Activated CD4-positive, alpha-beta T cell treated with anti-CD3 and anti-CD28 coated beads, Interleukin-2, amount 10 ng/mL, durations not matched to agents 7 days and 5 days (primary cell): ENCODE measurements around the gene IL1RN. TPM values are rescaled to one million over a fixed set of nuclear protein-coding genes. Genes with fewer than 3 reads are reported as not detected.

Experiments
- CTCF ChIA-PET: fragments of 350-600 bp; sonication (Branson Sonifier 250); formaldehyde crosslinking; loops from one replicate; lab custom pipeline; 2021; ENCODE audit warnings: antibody characterized with exemption; lab: Charles Lee
- POLR2A ChIA-PET: fragments of 350-600 bp; sonication (Branson Sonifier 250); formaldehyde crosslinking; loops from one replicate; lab custom pipeline; 2021; ENCODE audit warnings: antibody characterized with exemption; lab: Charles Lee
- DNase-seq: peaks from one replicate; pipeline ENCODE4 v3.0.0-alpha.2; 2020
- H3K27ac Mint-ChIP-seq: one replicate; pipeline ENCODE4 v1.8.0; 2021; ENCODE audit warnings: mild to moderate bottlenecking, moderate library complexity, mixed read lengths
- H3K27me3 Mint-ChIP-seq: one replicate; pipeline ENCODE4 v1.8.0; 2021; ENCODE audit warnings: mixed read lengths
- H3K36me3 Mint-ChIP-seq: one replicate; pipeline ENCODE4 v1.8.0; 2021; ENCODE audit warnings: low read depth, mixed read lengths
- H3K4me1 Mint-ChIP-seq: one replicate; pipeline ENCODE4 v1.8.0; 2021; ENCODE audit warnings: mixed read lengths
- H3K4me3 Mint-ChIP-seq: one replicate; pipeline ENCODE4 v1.8.0; 2021; ENCODE audit warnings: mild to moderate bottlenecking, moderate library complexity, mixed read lengths
- H3K9me3 Mint-ChIP-seq: one replicate; pipeline ENCODE4 v1.8.0; 2021; ENCODE audit warnings: mixed read lengths
- total RNA-seq, 2 experiments: library from RNA; stranded (reverse); gene quantifications; one replicate each; pipeline ENCODE4 v1.2.3, GENCODE V29; 2021

The IL1RN gene
- total RNA-seq, 2 experiments from 2014 or later = 0.37 to 0.48 TPM

DNA sequence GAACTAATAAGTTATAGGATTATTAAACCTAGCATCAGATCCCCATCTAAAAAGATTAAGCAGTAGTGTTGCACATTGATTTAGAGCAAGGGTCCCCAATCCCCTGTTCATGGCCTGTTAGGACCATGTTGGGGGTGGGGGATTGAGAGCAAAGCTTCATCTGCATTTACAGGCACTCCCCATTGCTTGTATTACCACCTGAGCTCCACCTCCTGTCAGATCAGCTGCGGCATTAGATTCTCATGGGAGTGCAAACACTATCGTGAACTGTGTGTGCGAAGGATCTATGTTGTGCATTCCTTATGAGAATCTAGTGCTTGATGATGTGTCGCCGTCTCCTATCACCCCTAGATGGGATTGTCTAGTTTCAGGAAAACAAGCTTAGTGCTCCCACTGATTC is 27.9 kb downstream of the IL1RN start:
- H3K36me3 Mint-ChIP-seq = peaks cover 14% of the 10 kb centered on the region
- ChIA-PET CTCF (interaction anchor here (1.4 to 3.1 kb wide), 3 partner anchors 12 to 31 kb away, joined by 4 to 17 read pairs (median 14); partner anchors contain the start of gene PSD4), POLR2A (no interaction called here)
- H3K27ac Mint-ChIP-seq = no peak overlapping the region
- peaks cover 9% of the 10 kb centered on the region for H3K27me3 Mint-ChIP-seq
- no peak overlapping the region for H3K4me3 Mint-ChIP-seq
- no peak for DNase-seq
- H3K9me3 Mint-ChIP-seq = no peaks in the 10 kb centered on the region
- peaks cover 26% of the 10 kb centered on the region for H3K4me1 Mint-ChIP-seq

GRCh38 chr2:113156278-113157117 is 29.1 kb downstream of the IL1RN start:
- CTCF ChIA-PET = interaction anchor here (2.9 to 3.1 kb wide), 2 partner anchors 13 to 17 kb away, joined by 14 to 17 read pairs; partner anchors contain the start of gene PSD4
- peaks cover 26% of the 10 kb centered on the region for H3K4me1 Mint-ChIP-seq
- H3K36me3 Mint-ChIP-seq = peaks cover 14% of the 10 kb centered on the region
- peak overlapping the region; percentile 74 for H3K4me3 Mint-ChIP-seq
- no peaks in the 10 kb centered on the region for H3K9me3 Mint-ChIP-seq
- POLR2A ChIA-PET = interaction anchor here (0.5 to 1.1 kb wide), 4 partner anchors 18 to 48 kb away, joined by 3 to 6 read pairs (median 4); partner anchors contain the start of gene PSD4
- peaks cover 9% of the 10 kb centered on the region for H3K27me3 Mint-ChIP-seq
- DNase-seq = no peak
- peak overlapping the region; percentile 87 for H3K27ac Mint-ChIP-seq

DNA sequence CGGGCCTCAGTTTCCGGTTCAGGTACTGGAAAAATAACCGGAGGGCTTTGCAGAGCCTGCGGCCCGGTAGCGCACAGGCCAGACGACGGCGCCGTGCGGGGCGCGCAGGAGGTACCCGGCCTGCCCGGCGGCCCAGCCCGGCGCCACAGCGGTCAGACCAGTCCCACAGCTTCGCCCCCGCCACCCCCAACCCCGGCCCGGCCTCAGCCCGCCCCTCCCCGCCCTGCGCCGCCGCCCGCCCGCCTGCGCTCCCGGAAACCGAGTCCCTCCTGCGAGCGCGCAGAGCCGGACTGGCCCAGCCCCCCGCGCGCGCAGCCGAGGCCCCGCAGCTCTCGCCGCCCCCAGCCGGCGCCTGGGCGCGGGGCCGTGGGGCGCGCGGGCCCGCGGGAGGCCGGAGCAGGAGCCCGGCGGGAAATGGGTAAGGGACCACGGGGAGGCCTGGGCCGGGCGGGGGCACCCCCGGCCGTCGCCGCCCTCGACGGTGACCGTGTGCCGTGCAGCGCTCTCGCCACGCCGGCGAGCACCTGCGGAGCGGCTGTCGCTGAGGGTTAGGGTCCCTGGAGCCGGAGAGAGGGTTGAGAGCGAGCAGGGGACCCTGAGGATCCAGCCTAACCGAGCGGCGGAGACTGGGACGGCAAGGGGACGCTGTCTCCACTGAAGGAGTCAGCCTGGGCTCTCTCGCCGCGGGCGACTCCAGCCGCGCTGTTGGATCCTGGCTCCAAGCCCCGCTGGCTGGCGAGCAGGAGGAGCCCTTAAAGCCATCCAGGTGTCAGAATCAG is 29.9 kb downstream of the IL1RN start:
- Mint-ChIP-seq H3K27me3 (peaks cover 6% of the 10 kb centered on the region), H3K27ac (peak overlapping the region; percentile 90), H3K9me3 (no peaks in the 10 kb centered on the region), H3K36me3 (peaks cover 14% of the 10 kb centered on the region), H3K4me3 (peak overlapping the region; percentile 86), H3K4me1 (peaks cover 26% of the 10 kb centered on the region)
- POLR2A ChIA-PET = interaction anchor here (0.5 to 1.1 kb wide), 3 partner anchors 17 to 48 kb away, joined by 3 to 6 read pairs (median 3); partner anchors contain the start of gene PSD4
- DNase-seq = peak; percentile 55
- CTCF ChIA-PET = interaction anchor here (0.8 to 3.1 kb wide), 12 partner anchors 9 to 214 kb away, joined by 3 to 17 read pairs (median 4); partner anchors contain the start of gene PSD4

DNA sequence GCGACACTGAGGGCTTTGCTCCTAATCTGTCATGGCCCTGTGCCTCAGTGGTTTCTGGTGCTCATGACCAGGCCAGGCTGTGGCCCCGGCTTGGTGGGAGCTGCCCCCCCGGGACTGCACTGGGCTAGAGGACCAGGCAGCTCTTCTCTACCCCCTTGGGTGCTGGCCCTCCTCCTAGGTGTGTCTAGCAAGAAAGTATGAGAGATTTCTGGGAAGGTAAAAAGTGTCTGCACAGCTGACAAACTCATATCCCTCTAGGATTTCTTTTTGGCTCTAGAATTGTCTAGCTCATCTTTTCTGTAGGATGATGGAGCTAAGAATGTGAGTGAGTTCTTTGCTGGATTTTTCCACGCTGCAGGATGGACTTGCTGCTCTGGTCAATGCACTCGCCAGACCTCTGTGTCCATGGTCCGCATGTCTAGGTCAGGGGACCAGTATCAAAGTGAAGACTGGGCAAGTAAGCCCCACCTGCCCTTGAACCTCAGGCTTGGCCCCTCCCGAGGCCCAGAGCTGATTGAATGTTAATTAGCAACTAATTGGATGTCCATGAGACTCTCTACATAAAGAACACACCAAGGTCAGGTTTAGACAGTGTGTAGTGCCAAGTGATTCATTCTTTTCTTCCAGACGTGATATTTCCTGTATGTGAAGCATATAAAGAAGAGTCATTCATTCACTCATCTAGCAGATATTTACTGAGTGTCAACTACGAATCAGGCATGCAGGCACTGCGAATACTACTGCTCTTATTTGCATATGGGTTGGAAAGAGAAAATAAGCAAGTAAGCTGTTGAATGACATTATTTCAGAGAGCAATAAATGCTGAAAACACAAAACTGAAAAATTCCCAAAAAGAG is 30.7 kb downstream of the IL1RN start:
- CTCF ChIA-PET = interaction anchor here (0.8 to 3.1 kb wide), 17 partner anchors 9 to 213 kb away, joined by 3 to 17 read pairs (median 4); partner anchors contain the start of gene PSD4
- Mint-ChIP-seq H3K27ac (peak overlapping the region; percentile 90), H3K4me3 (peak overlapping the region; percentile 86), H3K36me3 (peaks cover 17% of the 10 kb centered on the region), H3K4me1 (peaks cover 33% of the 10 kb centered on the region), H3K27me3 (peaks cover 6% of the 10 kb centered on the region), H3K9me3 (no peaks in the 10 kb centered on the region)
- no peak for DNase-seq
- POLR2A ChIA-PET = interaction anchor here (1.0 kb wide), 1 partner anchor 16 kb away, joined by 3 read pairs; the partner anchor contains the start of gene PSD4

- ChIA-PET CTCF (interaction anchor here (0.8 to 1.8 kb wide), 9 partner anchors 12 to 231 kb away, joined by 3 to 6 read pairs (median 3); partner anchors contain the start of gene PSD4), POLR2A (no interaction called here)
- no peaks in the 10 kb centered on the region for H3K9me3 Mint-ChIP-seq
- peaks cover 6% of the 10 kb centered on the region for H3K27me3 Mint-ChIP-seq
- peak overlapping the region; percentile 86 for H3K4me3 Mint-ChIP-seq
- DNase-seq = no peak
- peaks cover 35% of the 10 kb centered on the region for H3K4me1 Mint-ChIP-seq
- H3K36me3 Mint-ChIP-seq = peaks cover 17% of the 10 kb centered on the region
- H3K27ac Mint-ChIP-seq = no peak overlapping the region
Measured at GRCh38 chr2:113158884-113159553, 31.6 kb downstream of the IL1RN start.

GRCh38 chr2:113160248-113160647 is 32.9 kb downstream of the IL1RN start:
- H3K9me3 Mint-ChIP-seq = no peaks in the 10 kb centered on the region
- H3K4me3 Mint-ChIP-seq = no peak overlapping the region
- peaks cover 17% of the 10 kb centered on the region for H3K36me3 Mint-ChIP-seq
- POLR2A ChIA-PET = no interaction called here
- no peak for DNase-seq
- peaks cover 2% of the 10 kb centered on the region for H3K27me3 Mint-ChIP-seq
- CTCF ChIA-PET = interaction anchor here (1.7 kb wide), 1 partner anchor 15 kb away, joined by 3 read pairs; no protein-coding TSS in a partner anchor
- H3K27ac Mint-ChIP-seq = no peak overlapping the region
- H3K4me1 Mint-ChIP-seq = peaks cover 42% of the 10 kb centered on the region

GRCh38 chr2:113160962-113161361 is 33.6 kb downstream of the IL1RN start:
- H3K9me3 Mint-ChIP-seq = no peaks in the 10 kb centered on the region
- ChIA-PET CTCF (interaction anchor here (1.7 kb wide), 1 partner anchor 14 kb away, joined by 3 read pairs; no protein-coding TSS in a partner anchor), POLR2A (no interaction called here)
- no peak overlapping the region for H3K4me3 Mint-ChIP-seq
- H3K36me3 Mint-ChIP-seq = peaks cover 17% of the 10 kb centered on the region
- DNase-seq = no peak
- H3K4me1 Mint-ChIP-seq = peaks cover 44% of the 10 kb centered on the region
- H3K27me3 Mint-ChIP-seq = no peaks in the 10 kb centered on the region
- no peak overlapping the region for H3K27ac Mint-ChIP-seq

DNA sequence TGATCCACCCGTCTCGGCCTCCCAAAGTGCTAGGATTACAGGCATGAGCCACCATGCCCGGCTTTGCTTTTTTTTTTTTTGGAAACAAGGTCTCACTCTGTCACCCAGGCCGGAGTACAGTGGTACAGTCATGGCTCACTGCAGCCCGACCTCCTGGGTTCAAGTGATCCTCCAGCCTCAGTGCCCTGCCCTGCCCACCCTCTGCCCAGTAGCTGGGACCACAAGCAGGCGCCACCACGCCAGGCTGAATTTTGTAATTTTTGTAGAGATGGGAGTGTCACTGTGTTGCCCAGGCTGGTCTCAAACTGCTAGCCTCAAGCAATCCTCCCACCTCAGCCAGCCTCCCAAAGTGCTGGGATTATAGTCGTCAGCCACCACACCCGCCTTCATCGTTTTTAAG is 34.8 kb downstream of the IL1RN start:
- Mint-ChIP-seq H3K27me3 (no peaks in the 10 kb centered on the region), H3K9me3 (no peaks in the 10 kb centered on the region), H3K27ac (no peak overlapping the region), H3K4me3 (no peak overlapping the region), H3K36me3 (peaks cover 17% of the 10 kb centered on the region), H3K4me1 (peaks cover 46% of the 10 kb centered on the region)
- no peak for DNase-seq
- POLR2A ChIA-PET = no interaction called here
- CTCF ChIA-PET = interaction anchor here (1.1 to 1.9 kb wide), 3 partner anchors 13 to 78 kb away, joined by 3 to 8 read pairs (median 3); no protein-coding TSS in a partner anchor

DNA sequence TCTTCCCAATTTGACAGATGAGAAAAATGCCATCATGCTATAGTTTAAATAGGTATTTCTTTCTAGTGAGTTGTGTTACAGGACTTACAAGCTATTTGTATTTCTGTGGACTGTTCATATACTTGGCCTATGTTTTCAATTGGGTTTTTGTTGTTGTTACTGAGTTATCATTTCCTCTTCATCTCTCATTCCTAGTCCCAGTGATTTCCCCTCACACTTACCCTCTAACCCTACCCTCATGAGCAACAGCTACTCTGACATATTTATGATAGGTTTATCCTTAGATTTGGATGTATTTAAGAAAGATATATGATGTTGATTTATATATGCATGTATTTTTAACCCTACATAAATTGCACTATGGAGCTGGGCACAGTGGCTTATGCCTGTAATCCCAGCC is 35.5 kb downstream of the IL1RN start:
- CTCF ChIA-PET = interaction anchor here (0.6 to 1.9 kb wide), 5 partner anchors 11 to 609 kb away, joined by 3 to 8 read pairs (median 4); partner anchors contain the start of gene PSD4
- Mint-ChIP-seq H3K9me3 (no peaks in the 10 kb centered on the region), H3K27ac (no peak overlapping the region), H3K36me3 (peaks cover 16% of the 10 kb centered on the region), H3K4me3 (no peak overlapping the region), H3K4me1 (peaks cover 52% of the 10 kb centered on the region), H3K27me3 (no peaks in the 10 kb centered on the region)
- POLR2A ChIA-PET = no interaction called here
- DNase-seq = no peak

GRCh38 chr2:113164215-113164929 is 37.0 kb downstream of the IL1RN start:
- Mint-ChIP-seq H3K36me3 (peaks cover 10% of the 10 kb centered on the region), H3K27me3 (no peaks in the 10 kb centered on the region), H3K27ac (no peak overlapping the region), H3K9me3 (no peaks in the 10 kb centered on the region), H3K4me3 (no peak overlapping the region), H3K4me1 (peaks cover 53% of the 10 kb centered on the region)
- ChIA-PET CTCF (interaction anchor here (0.6 to 1.5 kb wide), 6 partner anchors 11 to 455 kb away, joined by 3 to 6 read pairs (median 3); no protein-coding TSS in a partner anchor), POLR2A (interaction anchor here (1.1 kb wide), 1 partner anchor 10 kb away, joined by 4 read pairs; the partner anchor contains the start of gene PSD4)
- DNase-seq = no peak
